GM19372 (cell line): ENCODE results near the gene SLC27A5.

Experiments used
- ATAC-seq: cut with Tn5 transposase; IDR thresholded peaks from one replicate; pipeline ENCODE4 v1.9.1; 2021; ENCODE audit warnings: mild to moderate bottlenecking, low read depth, moderate library complexity; ENCODE audit not compliant: unreplicated experiment

SLC27A5 gene

DNA sequence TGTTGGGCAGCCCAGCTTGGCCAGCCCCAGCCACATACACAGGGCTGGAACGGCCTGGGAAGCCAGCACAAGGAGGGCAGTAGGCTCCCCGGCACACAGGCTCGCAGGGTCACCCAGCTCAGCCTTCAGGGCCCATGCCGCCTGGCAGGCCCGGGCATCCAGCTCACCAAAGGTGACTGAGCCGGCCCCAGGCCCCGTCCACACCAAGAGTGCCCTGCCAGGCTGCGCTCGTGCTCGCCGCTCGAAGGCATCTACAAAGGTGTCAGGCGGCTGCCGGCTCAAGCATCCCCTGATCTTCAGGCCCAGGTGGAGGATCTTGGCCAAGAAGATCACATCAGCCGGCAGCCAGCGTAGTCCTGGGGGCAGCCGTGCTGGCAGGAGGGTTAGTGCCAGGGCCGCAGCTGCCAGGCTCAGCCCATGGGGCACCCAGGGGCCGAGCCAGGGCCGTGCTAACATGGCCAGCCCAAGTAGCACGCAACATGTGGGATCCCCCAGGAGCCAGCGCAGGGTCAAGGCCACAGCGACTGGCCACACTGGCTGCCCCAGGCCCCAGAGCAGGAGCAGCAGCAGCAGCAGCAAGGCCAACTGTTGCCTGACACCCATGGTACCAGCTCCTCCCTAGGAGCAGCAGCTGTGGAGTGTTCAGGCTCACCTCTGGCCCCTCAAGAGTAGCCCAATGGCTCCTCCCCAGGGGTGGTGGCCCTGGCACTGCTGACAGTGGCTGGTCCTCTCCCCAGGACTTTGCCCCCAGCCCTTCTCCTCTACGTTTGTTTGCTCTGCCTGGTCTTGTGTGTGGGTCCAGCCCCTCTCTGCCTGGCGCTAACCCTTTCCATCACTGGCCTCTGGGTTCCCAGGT is at the start of gene SLC27A5:
Gene SLC27A5, minus strand, starts transcription at position 640 of the 856 bp plus-strand sequence. Its CDS starts 37 bp downstream, at position 603.
- ATAC-seq: no peak

DNA sequence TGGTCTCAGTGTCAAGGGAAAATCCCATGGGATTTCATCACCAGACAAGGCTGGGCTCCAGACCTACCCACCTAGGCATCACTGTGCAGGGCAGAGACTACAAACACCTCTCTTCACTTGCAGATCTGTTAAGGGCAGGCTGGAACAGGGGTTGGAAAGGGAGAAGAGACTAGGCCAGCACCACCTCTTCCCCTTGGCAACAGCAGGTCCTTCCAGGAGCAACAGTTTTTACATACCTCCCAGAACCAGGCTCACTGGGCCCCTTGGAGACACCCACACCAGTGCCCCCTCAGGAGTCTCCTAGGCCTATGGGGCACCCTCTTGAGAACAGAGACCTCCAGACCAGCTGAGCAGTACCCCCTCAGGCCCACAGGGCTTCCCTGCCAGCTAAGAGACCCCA is 49.1 kb upstream of the SLC27A5 start:
- ATAC-seq: no peak

DNA sequence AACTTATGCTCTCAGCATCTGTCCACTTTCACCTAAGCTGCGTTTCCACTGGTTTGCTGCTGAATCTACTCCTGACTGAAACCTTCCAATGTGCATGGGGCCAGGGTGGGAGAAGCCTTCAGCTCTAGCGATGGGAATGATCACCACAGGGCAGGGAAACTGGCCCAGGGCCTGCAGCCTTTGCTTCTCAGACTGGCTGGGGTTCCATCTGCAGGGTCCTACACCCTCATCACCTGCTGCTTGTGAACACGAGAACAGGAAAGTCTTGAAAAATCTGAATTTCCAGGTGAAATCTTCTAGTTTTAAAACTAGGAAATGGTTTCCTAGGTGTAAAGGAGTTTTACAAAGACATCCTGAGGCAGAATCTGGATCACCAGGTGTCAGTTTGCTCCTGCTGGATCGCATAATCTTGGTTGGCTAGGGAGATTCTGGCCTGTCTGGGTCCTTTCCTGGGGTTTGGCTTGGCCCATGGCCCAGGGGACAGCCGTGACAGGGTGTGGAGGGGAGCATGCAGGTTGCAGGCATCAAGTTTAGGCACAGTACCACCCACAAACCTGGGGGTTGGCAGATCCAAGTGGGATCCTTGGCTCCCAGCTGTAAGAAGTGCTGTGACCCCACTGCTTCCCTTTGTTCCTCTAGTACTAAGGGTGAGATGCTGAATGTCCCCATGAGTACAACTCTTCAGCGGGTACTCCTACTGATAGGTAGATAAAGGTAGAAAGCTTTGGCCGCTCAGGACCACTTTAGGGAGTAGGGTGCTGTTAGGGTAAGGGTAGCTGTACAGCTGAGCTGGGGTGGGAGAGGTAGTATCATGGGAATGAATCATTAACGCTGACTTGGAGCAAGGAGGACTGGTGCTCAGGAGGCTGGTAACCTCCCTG is 48.5 kb upstream of the SLC27A5 start:
- no peak for ATAC-seq

DNA sequence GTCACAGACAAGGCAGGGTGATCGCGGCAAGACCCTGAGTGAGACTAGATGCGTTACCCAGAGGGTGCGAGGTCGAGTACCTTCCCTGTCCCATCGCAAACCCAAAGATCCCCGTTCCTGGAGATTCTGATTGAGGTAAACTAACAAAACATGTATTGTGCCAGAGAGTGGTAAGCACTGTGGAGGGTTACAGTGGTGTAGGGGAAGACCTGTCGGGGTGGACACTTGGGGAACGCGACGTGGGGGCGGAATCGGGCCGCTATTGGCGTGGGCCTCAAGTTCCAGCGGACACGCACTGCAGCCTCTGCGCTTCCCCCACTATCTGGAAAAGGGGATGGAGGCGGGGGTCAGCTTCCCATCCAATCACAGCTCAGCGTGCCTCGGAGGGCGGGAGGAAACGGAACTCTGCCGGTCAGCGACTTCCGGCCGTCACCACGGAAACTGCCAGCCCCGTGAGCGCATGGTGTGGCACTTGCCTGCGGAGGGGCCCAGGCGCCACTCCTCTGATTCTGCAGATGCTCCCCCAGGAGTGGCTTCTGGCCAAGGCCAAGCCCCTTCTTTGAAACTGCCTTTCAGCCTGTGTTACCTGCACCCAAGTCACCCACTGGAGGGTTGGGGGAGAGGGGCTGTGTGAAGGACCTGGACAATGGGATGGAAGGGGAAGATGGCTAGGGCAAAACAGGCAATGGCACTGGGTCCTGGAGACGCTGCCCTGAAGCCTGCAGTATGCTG is 47.6 kb upstream of the SLC27A5 start:
- ATAC-seq: no peak

DNA sequence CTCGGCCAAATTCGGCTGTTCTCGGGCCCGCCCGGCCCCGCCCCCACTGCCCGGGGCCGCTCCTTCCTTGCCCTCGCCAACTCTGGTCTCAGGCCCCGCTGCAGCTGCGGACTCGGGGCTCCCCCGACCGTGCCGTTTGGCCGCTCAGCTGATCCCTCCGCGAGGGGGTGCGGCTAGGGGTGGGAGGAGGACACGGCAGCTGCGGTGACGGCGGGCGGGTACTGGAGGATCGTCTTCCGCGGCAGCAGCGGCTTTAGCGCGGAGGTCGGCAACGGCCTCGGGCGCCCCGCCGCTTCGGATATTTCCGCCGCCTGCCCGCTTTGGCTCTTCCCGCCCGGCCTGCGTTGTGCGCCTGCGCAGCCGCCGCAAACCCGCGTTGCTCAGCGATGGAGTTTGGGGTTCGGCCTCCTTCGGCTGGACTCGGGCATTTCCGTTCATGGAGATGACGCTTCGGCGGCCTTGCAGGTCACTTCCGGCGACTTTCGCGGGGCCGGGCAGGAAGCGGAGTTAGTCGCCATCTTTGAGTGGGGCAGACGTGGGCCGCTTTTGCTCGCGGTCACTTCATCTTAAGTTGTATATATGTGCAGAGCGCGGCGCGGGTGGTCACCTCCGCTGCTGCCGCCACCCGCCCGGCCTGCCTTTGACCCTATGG is 47.0 kb upstream of the SLC27A5 start:
- ATAC-seq: peak; percentile 47

DNA sequence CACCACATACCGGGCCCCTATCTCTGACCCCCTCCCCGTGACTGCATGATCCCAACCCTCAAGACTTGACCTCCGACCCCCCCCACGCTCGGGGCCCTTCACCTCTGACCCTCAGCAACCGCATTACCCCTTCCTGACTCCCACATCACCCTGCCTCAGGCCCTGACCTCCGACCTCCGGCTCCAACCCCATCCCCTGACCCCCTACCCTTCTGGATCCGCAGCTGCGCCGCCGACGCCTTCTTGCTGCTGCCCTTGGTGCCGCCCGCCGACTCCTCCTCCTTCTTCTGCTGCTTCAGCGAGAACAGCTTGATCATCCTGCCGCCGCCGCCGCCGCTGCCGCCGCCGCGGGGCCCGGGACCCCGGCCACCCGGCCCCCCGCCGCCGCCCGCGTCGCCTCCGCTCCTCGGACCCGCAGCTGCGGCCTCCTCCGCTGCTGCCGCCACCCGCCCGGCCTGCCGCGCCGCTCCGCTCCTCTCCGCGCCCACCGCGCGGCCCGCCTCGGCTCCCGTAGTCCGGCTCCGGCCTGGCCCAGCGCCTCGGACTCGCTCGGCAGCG is 46.4 kb upstream of the SLC27A5 start, which contains the start of gene UBE2M:
Gene UBE2M, minus strand, starts transcription at position 546 of the 557 bp plus-strand sequence. Its CDS starts 230 bp downstream, at position 316.
- ATAC-seq: peak; percentile 0

DNA sequence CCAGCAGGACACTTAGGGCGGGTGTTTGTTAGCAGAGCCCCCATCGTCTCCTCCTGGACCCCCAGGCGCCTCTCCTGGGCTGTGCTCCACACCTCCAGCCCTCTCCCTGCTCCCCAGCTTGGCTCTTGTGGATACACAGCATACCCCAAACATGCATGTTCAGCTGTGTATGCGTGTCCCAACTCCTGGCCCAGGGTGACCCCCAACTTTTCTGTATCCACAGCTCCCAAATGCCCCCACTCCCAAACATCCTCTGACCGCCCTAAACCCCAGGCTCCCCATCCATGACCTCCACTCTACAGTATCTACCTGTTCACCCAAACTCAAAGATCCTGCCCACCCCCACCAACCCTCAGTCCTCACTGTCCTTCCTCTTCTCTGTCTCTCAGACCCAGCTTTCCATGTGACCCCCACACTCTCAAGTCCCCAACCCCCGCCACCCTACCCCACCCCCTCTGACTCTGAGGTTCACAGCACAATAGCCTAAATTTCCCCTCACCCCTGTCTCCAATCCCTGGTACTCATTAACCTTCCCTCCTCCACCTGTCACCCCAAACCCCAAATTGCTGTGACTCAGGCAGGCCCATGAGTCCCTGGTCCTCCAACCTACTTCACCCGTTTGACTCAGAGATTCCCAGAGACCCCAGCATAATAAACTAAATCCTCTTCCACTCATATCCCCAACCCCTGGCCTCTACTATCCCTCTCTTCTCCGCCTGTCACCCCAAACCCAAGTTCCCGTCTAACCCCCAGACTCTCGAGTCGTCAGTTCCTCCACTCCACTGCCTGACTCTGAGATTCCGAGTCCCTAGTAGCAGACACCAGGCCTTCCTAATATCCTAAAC is 45.7 kb upstream of the SLC27A5 start:
- no peak for ATAC-seq

- ATAC-seq: no peak
Measured at GRCh38 chr19:58556622-58557220, 44.9 kb upstream of the SLC27A5 start.

- no peak for ATAC-seq
Measured at GRCh38 chr19:58555920-58556621, 44.3 kb upstream of the SLC27A5 start.

DNA sequence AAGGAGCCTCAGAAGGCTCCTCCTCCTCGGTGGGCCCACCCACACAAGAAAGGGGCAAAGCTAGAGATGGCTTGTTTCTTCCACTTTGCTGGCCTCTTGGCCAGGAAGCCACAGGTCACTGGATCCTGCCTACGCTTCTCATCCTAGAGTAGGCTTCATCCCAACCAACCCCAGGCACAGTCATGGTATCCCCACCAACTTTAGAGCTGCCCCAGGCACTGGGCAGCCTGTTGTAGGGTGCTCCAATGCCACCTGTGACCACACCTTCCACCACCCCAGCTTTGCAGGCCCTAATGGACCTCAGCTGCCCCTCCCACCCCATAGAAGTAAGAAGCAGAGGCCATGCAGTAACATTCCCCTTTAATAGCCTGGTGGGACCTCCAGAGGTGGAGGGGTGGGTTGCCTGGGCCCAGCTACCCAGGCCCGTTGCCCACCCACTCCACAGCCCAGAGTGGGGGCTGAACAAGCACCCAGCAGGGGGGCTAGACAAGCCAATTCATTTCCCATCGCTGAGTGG is 43.6 kb upstream of the SLC27A5 start:
- no peak for ATAC-seq

- ATAC-seq: peak; percentile 40
Measured at GRCh38 chr19:58554494-58555368, 42.9 kb upstream of the SLC27A5 start, which contains the start of gene CHMP2A. TSS of gene CHMP2A (minus strand) at chr19:58555105. CDS start at chr19:58554212, 893 bp downstream.

- ATAC-seq: no peak
Measured at GRCh38 chr19:58553799-58554493, 42.2 kb upstream of the SLC27A5 start.

DNA sequence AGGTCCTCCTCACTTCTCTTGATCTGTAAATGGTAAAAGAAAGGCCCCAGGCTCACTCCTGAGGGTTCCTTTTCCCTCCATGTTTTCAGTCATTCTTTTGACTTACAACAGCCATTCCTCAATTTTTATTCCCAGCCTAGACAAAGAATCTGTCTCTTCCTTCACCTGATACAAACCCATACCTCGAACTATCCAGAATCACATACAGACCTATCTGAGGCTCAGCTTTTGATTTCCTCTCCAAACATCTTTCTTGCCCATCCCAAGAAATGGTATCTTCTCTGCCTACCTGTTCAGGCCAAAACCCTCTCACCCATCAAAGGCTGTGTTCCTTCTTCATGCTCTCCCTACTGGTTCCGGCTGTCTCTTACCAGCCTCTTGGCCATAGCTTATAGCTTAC is 40.9 kb upstream of the SLC27A5 start:
- ATAC-seq: no peak

DNA sequence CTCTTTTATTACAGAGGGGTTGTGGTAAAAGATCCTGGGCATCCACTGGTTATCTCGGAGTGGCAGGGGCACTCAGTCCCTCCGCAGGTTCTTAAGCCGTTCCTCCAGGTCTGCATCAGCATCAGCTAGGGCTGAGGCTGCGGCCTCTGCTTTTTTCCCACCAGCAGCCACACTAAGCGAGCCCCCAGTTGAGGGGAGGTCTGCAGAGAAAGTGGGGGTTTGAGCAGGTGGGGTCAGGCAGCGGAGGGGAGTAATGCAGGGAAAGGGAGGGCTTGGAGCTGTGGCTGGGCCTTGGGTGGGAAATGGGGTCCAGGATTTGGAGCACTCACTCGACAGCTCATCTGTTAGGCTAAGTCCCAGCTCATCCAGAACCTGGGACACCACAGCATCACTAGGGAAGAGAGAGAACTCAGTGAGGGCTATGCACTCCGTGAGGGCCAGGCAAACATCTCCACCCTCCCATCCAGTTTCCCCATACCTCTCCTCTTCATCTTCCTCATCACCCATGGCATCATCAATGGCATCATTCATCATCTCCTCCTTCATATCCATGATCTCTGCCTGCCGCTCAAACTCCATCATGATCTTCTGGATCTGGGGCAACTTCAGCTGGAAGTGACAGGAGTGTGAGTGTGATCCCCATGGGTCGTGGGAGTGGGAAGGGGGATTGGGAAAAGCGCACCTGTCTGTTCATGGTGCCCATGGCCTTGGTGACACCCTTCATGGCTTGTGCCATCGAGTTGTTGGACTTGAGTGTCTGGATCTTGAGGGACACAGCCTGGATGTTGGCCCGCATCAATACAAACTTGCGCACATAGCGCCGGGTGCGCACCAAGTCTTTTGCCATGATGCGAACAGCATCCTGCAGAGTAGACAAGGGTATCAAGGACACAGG is 40.0 kb upstream of the SLC27A5 start:
- no peak for ATAC-seq

- no peak for ATAC-seq
Measured at GRCh38 chr19:58551123-58551497, 39.3 kb upstream of the SLC27A5 start.
